Sigmoid colon (tissue), 4 donors: ENCODE data around the gene CLOCK.

ENCODE experiments used
- EP300 ChIP-seq, 4 donors: sonication (generic); formaldehyde crosslinking; IDR thresholded peaks; one replicate each; pipeline ENCODE4 v1.6.1; 2017; ENCODE audit warnings: antibody characterized with exemption in 4 of 4
- POLR2A ChIP-seq, 2 donors: fragments of 450-650 bp; IDR thresholded peaks; one replicate each; pipeline ENCODE4 v1.6.1; 2016; ENCODE audit warnings: antibody characterized with exemption in 2 of 2, mild to moderate bottlenecking in 2 of 2, moderate library complexity in 2 of 2
- POLR2AphosphoS5 ChIP-seq, 4 donors: sonication (generic); formaldehyde crosslinking; IDR thresholded peaks; one replicate each; pipeline ENCODE4 v1.6.1; 2017; ENCODE audit warnings: antibody characterized with exemption in 4 of 4
- TF ChIP-seq, protein P1 (sequence below), 4 experiments: fragments of 450-650 bp in 3 of 4; fragments of 200-600 bp in 1 of 4; IDR thresholded peaks; one replicate each; pipeline ENCODE4 v1.5.1; 2016 to 2019; ENCODE audit warnings: antibody characterized with exemption in 4 of 4, mild to moderate bottlenecking in 3 of 4, moderate library complexity in 2 of 4

DNA sequence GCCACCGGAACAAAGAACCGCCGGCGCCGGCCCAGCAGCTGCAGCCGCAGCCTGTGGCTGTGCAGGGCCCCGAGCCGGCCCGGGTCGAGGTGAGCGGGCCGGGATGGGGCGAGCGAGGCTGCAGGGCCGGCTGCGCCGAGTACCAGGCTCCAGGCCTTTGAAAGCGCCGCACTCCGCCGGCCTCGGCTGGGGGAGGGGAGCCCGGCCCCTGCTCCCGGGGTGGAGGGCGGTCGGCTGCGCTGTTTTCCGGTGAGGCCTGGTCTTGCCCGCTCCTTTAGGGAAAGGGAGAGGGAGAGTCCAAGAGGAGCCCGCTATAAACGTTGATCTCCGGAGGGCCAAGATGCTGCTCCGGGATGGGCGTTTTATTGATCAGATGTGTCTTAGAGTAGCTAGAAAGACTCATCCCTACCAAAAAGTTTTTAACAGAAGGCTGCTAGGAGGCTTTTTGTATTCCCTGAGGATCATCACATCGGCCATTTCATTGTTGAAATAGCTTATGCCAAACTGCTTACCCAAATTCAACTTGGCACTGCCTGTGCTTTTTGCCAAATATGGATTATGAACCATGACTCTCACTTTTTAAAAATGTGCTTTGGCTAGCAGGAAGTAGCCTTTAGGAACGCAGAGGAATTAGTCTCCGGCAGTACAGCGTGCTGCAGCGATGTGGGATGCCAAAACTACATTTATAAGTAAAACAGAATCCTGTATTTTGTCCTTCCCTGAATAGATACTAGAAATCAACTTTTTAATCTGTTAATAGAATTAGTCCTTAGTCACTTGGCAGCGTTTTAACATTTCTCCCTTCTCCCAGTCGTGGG is 150.2 kb downstream of the CLOCK start:
- TF ChIP-seq EP300 (IDR thresholded peaks at IDR 0.05), result peak in 2 of 4 donors; percentile 5 to 34
- no peak for TF ChIP-seq POLR2A (IDR thresholded peaks at IDR 0.05)
- TF ChIP-seq, protein P1, sequence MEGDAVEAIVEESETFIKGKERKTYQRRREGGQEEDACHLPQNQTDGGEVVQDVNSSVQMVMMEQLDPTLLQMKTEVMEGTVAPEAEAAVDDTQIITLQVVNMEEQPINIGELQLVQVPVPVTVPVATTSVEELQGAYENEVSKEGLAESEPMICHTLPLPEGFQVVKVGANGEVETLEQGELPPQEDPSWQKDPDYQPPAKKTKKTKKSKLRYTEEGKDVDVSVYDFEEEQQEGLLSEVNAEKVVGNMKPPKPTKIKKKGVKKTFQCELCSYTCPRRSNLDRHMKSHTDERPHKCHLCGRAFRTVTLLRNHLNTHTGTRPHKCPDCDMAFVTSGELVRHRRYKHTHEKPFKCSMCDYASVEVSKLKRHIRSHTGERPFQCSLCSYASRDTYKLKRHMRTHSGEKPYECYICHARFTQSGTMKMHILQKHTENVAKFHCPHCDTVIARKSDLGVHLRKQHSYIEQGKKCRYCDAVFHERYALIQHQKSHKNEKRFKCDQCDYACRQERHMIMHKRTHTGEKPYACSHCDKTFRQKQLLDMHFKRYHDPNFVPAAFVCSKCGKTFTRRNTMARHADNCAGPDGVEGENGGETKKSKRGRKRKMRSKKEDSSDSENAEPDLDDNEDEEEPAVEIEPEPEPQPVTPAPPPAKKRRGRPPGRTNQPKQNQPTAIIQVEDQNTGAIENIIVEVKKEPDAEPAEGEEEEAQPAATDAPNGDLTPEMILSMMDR (IDR thresholded peaks at IDR 0.05), result no peak
- TF ChIP-seq POLR2AphosphoS5 (IDR thresholded peaks at IDR 0.05), result peak in 3 of 4 donors; percentile 31 to 59 (median 40)
